Transverse colon (tissue), 4 donors: ENCODE data around the gene PPP6R2. TPM values are rescaled to one million over a fixed set of nuclear protein-coding genes. Genes with fewer than 3 reads are reported as not detected.

Experiments used
- DNase-seq: peaks from one replicate; pipeline ENCODE4 v3.0.0-alpha.2; 2019
- H3K27ac ChIP-seq, 4 donors: fragments of 200-600 bp; sonication (generic); 2 replicates each; pipeline ENCODE4 v1.5.1; 2016 to 2018; ENCODE audit warnings: inconsistent platforms in 4 of 4
- H3K27me3 ChIP-seq: fragments of 200-600 bp; sonication (generic); 2 replicates; pipeline ENCODE4 v1.5.1; 2017; ENCODE audit warnings: inconsistent platforms
- H3K36me3 ChIP-seq, 4 donors: fragments of 200-600 bp; sonication (generic); 2 replicates each; pipeline ENCODE4 v1.5.1; 2017 to 2019; ENCODE audit warnings: inconsistent platforms in 4 of 4
- H3K4me1 ChIP-seq, 4 donors: fragments of 200-600 bp; sonication (generic); 2 replicates each; pipeline ENCODE4 v1.5.1; 2017 to 2020; ENCODE audit warnings: inconsistent platforms in 4 of 4
- H3K4me3 ChIP-seq, 4 donors: fragments of 200-600 bp; sonication (generic); 1 replicate in 1 of 4; 2 replicates in 3 of 4; pipeline versions ENCODE4 v1.5.1 to v1.6.1; 2017 to 2019; ENCODE audit warnings: inconsistent platforms in 4 of 4
- H3K9me3 ChIP-seq, 2 donors: fragments of 200-600 bp; sonication (generic); 2 replicates each; pipeline ENCODE4 v1.5.1; 2017 to 2019; ENCODE audit warnings: inconsistent platforms in 2 of 2
- EP300 ChIP-seq: sonication (generic); formaldehyde crosslinking; IDR thresholded peaks from one replicate; pipeline ENCODE4 v1.6.1; 2017; ENCODE audit warnings: antibody characterized with exemption, low read depth
- POLR2A ChIP-seq: fragments of 450-650 bp; IDR thresholded peaks from one replicate; pipeline ENCODE4 v1.6.1; 2016; ENCODE audit warnings: antibody characterized with exemption, mild to moderate bottlenecking, moderate library complexity
- POLR2AphosphoS5 ChIP-seq, 3 donors: sonication (generic); formaldehyde crosslinking; IDR thresholded peaks; one replicate each; pipeline ENCODE4 v1.6.1; 2016; ENCODE audit warnings: antibody characterized with exemption in 3 of 3
- WGBS, 2 donors: methylation state at CpG; one replicate each; pipeline ENCODE4 v1.1.5; 2018; ENCODE audit warnings: low coverage in 1 of 2; 5-methylcytosine and 5-hydroxymethylcytosine counted together
- in situ Hi-C, 4 donors: fragments of 200-750 bp; cut with MboI; loops; one replicate each; pipeline versions ENCODE4 v1.15.0 to v1.15.1; 2017; ENCODE audit warnings: low sequenced_read_pairs in 3 of 4, low pct_ligation_motif_present in 1 of 4, low pct_unique_long_range_greater_than_20kb in 1 of 4
- intact Hi-C: fragments of 100-400 bp; cut with DNase I; formaldehyde crosslinking; loops from one replicate; pipeline ENCODE4 v1.15.1; 2023; ENCODE audit warnings: low total_unique reads
- total RNA-seq, 4 donors: library from RNA; depleted of rRNA; stranded (reverse); fragments of >200 nt; gene quantifications; one replicate each; pipeline ENCODE4 v1.1.0, GENCODE V29; 2016
- TF ChIP-seq, protein P1 (sequence below), 5 experiments: fragments of 200-600 bp in 3 of 5; fragments of 450-650 bp in 2 of 5; sonication (generic) in 3 of 5; IDR thresholded peaks; 1 replicate in 2 of 5; 2 replicates in 3 of 5; pipeline ENCODE4 v1.5.1; 2016 to 2017; ENCODE audit warnings: antibody characterized with exemption in 5 of 5, inconsistent platforms in 3 of 5, mild to moderate bottlenecking in 2 of 5, moderate library complexity in 1 of 5

PPP6R2 gene
- total RNA-seq, 4 donors from 2014 or later = 62.1 to 151 (median 77.8) TPM

DNA sequence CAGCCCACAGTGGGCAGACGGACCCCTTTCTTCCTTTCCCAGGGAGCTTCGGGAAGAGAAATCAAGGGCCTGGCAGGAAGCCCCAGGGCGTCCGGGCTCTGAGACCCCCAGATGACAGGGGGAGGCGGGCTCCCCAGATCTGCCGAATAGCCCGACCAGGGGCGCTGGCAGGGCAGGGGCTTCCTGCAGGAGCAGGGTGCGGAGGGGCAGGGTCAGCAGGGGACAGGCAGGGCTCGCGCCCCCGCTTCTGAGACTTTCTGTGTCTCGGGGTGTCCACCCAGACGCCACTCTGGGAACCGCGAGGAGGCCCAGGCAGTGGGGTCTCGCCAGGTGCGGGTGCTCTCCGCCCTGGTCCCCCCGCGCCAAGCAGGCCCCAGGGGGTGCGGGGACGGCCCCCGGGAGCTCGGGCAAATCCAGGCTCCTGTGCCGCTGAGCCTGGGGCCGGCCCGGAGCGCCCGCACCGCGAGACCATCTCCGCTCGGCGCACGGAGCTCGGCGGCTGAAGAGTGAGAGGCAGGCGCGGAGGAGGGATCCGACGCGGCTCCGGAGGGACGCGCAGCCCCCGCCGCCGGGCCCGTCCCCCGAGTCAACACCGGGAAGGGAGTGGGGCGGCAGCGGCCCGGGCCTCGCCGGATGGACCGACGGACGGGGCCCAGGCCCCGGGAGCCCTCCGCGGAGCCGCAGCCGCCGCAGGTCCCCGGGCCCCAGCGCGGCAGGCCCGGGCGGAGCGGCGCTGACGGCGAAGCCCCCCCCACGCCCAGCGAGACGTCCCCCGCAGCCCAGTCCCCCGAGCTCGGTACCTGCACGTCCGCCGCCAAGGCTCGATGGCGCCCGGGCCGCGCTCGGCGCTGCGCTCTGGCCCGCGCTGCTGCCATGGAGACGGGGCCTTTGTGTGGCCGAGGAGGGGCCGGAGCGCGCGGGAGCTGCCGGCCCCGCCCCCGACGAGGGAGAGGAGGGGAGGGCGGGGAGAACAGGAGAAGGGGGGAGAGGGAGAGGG is 36.1 kb upstream of the PPP6R2 start, which contains the start of gene PLXNB2:
TSS of gene PLXNB2 (minus strand) at position 894 of the 997 bp plus-strand sequence. CDS start 17,062 bp downstream, outside the sequence.
- no peaks in the 10 kb centered on the region for H3K9me3 ChIP-seq
- H3K27me3 ChIP-seq = no peaks in the 10 kb centered on the region
- in situ Hi-C loops (no loop called here), intact Hi-C loops (no loop called here)
- peak within 1 kb of the TSS; percentile 48 to 97 (median 93) for H3K4me3 ChIP-seq
- WGBS, 2 donors = 1% methylated on average over 27 of the region's 105 CpGs; no CpG with 5 or more reads in 1 of the 2 donors
- H3K27ac ChIP-seq = peak within 1 kb of the TSS; percentile 92 to 97 (median 95)
- H3K36me3 ChIP-seq = no peaks in the 10 kb centered on the region
- peak; percentile 85 for DNase-seq
- H3K4me1 ChIP-seq = peaks cover 39 to 65% (median 55%) of the 10 kb centered on the region in 4 donors
- TF ChIP-seq, protein P1, sequence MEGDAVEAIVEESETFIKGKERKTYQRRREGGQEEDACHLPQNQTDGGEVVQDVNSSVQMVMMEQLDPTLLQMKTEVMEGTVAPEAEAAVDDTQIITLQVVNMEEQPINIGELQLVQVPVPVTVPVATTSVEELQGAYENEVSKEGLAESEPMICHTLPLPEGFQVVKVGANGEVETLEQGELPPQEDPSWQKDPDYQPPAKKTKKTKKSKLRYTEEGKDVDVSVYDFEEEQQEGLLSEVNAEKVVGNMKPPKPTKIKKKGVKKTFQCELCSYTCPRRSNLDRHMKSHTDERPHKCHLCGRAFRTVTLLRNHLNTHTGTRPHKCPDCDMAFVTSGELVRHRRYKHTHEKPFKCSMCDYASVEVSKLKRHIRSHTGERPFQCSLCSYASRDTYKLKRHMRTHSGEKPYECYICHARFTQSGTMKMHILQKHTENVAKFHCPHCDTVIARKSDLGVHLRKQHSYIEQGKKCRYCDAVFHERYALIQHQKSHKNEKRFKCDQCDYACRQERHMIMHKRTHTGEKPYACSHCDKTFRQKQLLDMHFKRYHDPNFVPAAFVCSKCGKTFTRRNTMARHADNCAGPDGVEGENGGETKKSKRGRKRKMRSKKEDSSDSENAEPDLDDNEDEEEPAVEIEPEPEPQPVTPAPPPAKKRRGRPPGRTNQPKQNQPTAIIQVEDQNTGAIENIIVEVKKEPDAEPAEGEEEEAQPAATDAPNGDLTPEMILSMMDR (IDR thresholded peaks at IDR 0.05) = no peak
- peak; percentile 43 for TF ChIP-seq POLR2A
- TF ChIP-seq POLR2AphosphoS5 (IDR thresholded peaks at IDR 0.05) = peak; percentile 65 to 82 (median 80)

DNA sequence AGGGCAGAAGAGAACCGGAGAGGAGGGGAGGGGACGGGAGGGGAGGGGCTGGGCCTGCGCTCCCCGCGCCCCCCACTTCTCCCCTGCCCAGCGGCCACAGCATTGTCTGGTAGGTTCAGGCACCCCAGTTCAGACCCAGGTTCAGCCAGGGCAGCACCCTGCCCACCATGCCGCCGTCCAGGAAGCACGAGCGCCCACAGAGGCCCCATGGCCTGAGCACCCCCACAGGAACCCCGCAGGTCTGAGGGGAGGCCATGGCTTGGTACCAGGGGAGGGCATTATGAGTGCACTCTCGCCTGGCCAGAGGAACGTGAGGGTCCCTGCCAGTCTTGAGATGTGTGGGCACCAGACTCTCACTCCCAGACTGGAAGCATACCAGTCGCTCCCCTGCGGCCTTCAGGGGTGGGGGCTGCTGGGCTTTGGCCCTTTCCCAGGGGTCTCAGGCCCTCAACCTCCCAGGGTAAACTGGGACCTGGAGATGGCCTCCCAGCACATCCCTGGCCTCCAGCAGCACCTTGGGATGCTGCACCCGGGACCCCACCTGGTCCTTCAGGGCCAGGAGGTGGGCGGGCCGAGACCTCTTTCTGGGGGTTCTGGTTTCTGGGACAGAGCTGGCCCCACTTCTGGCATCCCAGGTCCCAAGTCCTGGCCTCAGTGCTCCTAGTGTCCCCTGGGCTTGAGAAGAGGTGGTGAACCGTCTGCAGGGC is 35.1 kb upstream of the PPP6R2 start:
- 53% methylated on average over 13 of the region's 19 CpGs; no CpG with 5 or more reads in 1 of the 2 donors for WGBS, 2 donors
- no peak overlapping the region for H3K4me3 ChIP-seq

DNA sequence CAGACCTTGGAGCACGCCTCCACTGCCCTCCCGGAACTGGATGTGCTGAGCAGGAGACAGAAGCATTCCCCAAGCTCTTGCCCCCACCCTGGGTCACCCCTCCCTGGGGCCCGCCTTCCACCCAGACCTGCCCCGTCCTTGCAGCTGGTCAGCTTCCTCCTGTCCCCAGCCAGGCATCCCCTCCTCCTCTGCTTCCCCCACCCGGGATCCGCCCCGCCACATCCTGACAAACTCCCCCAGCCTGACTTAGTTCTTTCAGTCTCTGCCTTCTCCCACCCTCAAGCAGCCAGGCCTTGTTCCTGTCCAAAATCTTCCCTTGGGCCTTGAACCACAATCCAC is 34.6 kb upstream of the PPP6R2 start:
- DNase-seq = peak; percentile 78
- Histone ChIP-seq H3K27ac (peak overlapping the region; percentile 80 to 94 (median 84)), H3K27me3 (no peaks in the 10 kb centered on the region), H3K36me3 (no peaks in the 10 kb centered on the region), H3K4me3 (no peak overlapping the region), H3K9me3 (no peaks in the 10 kb centered on the region), H3K4me1 (peaks cover 24 to 50% (median 40%) of the 10 kb centered on the region in 4 donors)
- in situ Hi-C loops = no loop called here
- intact Hi-C loops = no loop called here
- 40% methylated on average over 4 of the region's 7 CpGs; no CpG with 5 or more reads in 1 of the 2 donors for WGBS, 2 donors
- TF ChIP-seq EP300 = no peak
- TF ChIP-seq, protein P1 (IDR thresholded peaks at IDR 0.05) = no peak
- TF ChIP-seq POLR2AphosphoS5 (IDR thresholded peaks at IDR 0.05) = peak; percentile 28 to 36 (median 35)
- peak; percentile 32 for TF ChIP-seq POLR2A

More for the DNA sequence above, 35.1 kb upstream of the PPP6R2 start:
- Histone ChIP-seq H3K4me1 (peaks cover 29 to 55% (median 45%) of the 10 kb centered on the region in 4 donors), H3K27ac (peak overlapping the region; percentile 80 to 94 (median 84)), H3K9me3 (no peaks in the 10 kb centered on the region), H3K27me3 (no peaks in the 10 kb centered on the region), H3K36me3 (no peaks in the 10 kb centered on the region)
- in situ Hi-C loops = no loop called here
- intact Hi-C loops = no loop called here
- no peak for DNase-seq
- TF ChIP-seq, protein P1 (IDR thresholded peaks at IDR 0.05) = no peak
- TF ChIP-seq POLR2AphosphoS5 (IDR thresholded peaks at IDR 0.05) (no peak), EP300 (no peak), POLR2A (no peak)
